GM20431 (cell line): ENCODE results near the gene AHR.
"Not testable (repeated sequence)": the region's sequence is repeated elsewhere in the genome, so short reads cannot be mapped to it uniquely, and the experiment has no call there.

Source experiments
- in situ Hi-C: fragments of 300-500 bp; cut with MseI, MboI; formaldehyde crosslinking; loops from one replicate; pipeline ENCODE4 v1.15.0; 2020; ENCODE audit warnings: low sequenced_read_pairs; ENCODE audit not compliant: unreplicated experiment

AHR gene

DNA sequence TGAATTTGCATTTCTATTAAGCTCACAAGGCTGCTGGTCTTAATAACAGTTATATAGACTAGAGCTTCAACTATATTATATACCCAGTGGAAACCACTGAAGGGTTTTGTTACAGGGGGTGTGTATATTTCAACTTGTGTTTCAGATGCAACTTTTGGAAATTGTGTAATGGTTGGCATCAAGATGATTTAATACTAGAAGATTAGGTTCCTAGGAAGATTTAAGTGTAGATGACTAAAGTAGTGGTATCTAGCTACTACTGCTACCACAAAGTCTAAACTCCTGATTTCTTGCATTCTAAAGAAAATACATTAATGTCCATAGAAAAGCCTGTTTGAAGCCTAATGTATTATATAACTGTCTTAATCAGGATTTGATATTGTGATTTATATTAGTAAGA is 30.2 kb downstream of the AHR start:
- in situ Hi-C loops = no loop called here

DNA sequence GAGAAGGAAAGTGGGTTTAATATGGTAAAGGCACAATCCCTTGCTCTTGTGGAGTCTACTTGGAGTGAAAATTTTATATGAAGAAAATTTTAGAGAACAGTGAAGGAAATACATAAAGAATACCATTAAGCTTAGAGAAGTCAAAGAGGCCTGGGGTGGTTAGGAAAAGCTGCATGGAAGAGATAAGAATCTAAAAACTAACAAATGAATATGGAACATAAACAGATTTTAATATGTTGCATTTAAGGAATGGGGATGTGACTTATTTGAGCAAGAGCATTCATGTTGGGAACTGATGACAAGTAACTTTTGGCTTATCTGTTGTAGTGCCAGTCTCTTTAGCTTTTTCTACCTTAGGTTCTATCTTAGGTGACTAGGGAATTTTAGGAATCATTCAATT is 31.0 kb downstream of the AHR start:
- in situ Hi-C loops = no loop called here

DNA sequence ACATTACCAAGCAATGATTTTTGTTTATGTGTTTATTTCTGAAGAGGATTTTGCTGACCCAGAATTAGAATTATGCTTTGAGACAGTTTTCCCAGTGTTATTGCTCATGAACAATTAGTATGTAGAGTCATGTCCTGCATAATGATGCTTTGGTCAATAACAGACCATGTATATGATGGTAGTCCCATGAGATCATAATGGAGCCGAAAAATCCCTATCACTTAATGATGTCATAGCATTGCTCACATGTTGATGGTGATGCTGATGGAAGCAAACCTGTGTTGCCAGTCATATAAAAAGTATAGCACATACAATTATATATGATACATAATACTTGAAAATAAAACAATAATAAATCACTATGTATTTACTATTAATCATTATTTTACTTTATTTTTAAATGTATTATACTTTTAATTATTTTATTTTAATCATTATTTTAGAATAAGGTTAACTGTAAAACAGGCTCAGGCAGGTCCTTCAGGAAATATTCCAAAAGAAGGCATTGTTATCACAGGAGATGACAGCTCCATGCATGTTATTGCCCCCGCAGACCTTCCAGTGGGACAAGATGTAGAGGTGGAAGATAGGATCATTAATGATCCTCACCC is 33.5 kb downstream of the AHR start:
- in situ Hi-C loops = no loop called here

DNA sequence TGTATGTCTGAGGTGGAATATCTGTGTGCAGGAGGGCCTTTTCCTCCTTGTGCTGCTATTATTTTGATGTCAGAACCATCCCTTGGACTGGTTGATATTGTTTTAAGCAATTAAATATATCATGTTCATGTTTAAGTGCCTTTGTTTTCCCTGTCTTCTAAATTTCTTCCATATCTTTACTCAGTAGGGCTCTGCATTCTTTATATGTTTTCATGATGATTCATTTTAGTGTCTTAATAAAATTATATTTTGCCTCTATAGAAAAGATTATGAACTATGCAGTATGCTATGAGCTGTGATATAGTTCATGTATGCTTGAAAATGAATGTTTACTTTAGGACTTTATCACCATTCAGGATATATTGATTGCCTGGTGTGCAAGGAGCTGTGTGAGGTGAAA is 34.8 kb downstream of the AHR start:
- in situ Hi-C loops = no loop called here

DNA sequence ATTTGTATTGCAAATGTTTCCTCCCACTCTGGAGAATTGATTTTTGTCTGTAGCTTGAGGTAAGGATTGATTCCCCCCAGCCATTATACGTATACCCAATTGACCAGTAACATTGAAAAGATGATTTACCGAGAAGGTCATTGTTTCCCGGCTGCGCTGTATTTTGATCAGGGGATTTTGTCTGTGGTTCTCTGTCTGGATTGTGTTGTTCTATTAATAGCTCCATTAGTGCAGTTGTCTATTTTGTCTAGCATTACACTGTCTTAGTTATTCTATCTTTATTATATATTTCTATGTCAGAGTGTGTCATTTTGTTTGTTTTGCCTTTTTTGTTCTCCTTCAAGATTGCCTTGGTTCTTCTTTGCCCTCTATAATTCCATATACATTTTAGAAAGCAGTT is 37.7 kb downstream of the AHR start:
- in situ Hi-C loops = no loop called here

DNA sequence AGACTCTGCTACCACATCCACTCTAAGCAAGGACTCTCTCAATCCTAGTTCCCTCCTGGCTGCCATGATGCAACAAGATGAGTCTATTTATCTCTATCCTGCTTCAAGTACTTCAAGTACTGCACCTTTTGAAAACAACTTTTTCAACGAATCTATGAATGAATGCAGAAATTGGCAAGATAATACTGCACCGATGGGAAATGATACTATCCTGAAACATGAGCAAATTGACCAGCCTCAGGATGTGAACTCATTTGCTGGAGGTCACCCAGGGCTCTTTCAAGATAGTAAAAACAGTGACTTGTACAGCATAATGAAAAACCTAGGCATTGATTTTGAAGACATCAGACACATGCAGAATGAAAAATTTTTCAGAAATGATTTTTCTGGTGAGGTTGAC is 40.7 kb downstream of the AHR start:
- in situ Hi-C loops = no loop called here

DNA sequence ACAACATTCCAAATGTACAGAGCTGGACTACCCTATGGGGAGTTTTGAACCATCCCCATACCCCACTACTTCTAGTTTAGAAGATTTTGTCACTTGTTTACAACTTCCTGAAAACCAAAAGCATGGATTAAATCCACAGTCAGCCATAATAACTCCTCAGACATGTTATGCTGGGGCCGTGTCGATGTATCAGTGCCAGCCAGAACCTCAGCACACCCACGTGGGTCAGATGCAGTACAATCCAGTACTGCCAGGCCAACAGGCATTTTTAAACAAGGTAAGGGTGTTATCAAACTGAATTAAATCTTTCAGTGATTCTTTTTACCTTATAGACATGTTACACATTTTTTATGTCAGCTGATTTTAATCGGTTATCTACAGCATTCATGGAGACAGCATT is 41.5 kb downstream of the AHR start:
- in situ Hi-C loops = no loop called here

DNA sequence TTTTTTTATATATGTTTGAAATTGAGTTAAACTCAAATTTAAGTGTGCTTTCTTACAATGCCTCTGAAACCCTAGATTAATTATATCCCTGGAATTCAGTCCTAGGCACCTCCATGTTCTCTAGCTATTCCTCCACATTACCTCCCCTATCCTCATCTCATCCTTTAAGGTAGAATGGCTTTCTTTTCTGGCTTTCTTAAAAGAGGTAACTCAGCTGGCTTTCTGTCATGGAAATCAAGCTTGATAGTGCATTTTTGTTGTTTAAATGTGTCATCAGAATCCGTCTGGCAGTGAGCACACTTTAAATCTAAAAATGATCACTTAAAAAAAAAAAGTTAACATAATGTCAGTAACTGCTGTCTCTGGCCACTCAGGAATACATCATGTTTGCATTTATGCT is 42.2 kb downstream of the AHR start:
- in situ Hi-C loops = no loop called here

DNA sequence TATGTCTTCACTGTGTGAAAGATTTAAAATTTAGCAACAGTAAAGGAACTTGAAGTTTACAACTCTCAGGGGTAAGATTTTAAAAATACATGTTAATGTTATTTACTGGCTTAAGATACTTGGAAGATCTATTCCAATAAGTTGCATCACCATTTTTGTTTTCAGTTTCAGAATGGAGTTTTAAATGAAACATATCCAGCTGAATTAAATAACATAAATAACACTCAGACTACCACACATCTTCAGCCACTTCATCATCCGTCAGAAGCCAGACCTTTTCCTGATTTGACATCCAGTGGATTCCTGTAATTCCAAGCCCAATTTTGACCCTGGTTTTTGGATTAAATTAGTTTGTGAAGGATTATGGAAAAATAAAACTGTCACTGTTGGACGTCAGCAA is 44.3 kb downstream of the AHR start:
- in situ Hi-C loops = no loop called here

DNA sequence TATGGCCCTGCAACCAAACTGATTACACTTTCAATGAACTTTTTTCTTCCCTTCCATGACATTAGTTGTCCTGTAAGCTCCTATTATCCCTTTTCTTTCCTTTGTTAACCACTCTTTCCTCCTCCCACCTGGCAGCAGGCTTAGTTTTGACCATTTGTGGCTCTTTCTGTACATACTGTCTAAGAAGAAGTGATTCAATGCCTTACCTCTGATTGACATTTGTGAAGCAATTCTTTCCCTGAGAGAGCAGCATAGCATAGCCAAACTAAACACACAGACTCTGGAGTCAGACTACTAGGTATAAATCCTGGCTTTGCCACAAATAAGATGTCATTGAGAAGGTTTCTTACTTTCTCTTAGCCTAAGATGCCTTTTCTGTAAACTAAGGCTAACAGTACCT is 48.9 kb downstream of the AHR start:
- in situ Hi-C loops = no loop called here

DNA sequence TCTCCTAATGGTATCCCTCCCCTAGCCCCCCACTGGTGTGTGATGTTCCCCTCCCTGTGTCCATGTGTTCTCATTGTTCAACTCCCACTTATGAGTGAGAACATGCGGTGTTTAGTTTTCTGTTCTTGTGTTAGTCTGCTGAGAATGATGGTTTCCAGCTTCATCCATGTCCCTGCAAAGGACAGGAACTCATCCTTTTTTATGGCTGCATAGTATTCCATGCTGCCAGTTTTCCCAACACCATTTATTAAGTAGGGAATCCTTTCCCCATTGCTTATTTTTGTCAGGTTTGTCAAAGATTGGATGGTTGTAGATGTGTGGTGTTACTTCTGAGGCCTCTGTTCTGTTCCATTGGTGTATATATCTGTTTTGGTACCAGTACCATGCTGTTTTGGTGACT is 50.5 kb downstream of the AHR start:
- in situ Hi-C loops = not testable (repeated sequence)

DNA sequence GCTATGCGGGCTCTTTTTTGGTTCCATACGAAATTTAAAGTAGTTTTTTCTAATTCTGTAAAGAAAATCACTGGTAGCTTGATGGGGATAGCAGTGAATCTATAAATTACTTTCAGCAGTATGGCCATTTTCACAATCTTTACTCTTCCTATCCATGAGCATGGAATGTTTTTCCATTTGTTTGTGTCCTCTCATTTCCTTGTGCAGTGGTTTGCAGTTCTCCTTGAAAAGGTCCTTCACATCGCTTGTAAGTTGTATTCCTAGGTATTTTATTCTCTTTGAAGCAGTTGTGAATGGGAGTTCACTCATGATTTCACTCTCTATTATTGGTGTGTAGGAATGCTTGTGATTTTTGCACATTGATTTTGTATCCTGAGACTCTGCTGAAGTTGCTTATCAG is 51.9 kb downstream of the AHR start:
- in situ Hi-C loops = not testable (repeated sequence)

DNA sequence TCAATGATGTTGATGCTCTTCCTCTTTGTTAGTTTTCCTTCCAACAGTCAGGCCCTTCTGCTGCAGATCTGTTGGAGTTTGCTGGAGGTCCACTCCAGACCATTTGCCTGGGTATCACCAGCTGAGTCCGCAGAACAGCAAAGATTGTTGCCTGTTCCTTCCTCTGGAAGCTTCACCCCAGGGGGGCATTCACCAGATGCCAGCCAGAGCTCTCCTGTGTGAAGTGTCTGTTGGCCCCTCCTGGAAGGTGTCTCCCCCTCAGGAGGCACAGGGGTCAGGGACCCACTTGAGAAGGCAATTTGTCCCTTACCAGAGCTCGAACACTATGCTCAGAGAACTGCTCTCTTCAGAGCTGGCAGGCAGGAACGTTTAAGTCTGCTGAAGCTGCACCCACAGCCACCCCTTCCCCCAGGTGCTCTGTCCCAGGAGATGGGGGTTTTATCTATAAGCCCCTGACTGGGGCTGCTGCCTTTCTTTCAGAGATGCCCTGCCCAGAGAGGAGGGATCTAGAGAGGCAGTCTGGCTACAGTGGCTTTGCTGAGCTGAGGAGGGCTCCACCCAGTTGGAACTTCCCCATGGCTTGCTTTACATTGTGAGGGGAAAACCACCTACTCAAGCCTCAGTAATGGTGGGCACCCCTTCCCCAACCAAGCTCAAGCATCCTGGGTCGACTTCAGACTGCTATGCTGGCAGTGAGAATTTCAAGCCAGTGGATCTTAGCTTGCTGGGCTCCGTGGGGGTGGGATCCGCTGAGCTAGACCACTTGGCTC is 55.4 kb downstream of the AHR start:
- in situ Hi-C loops = not testable (repeated sequence)

DNA sequence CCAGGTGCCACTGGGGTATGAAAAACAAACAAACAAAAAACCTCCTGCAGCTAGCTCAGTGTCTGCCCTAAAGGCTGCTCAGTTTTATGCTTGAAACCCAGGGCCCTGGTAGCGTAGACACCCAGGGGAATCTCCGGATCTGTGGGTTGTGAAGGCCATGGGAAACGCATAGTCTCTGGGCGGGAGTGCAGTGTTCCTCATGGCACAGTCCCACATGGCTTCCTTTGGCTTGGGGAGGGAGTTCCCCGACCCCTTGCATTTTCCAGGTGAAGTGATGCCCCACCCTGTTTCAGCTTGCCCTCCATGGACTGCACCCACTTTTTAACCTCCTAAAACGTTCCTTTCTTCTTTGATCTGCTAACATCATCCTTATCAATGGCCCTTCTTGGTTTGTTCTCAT is 56.0 kb downstream of the AHR start:
- in situ Hi-C loops = no loop called here

DNA sequence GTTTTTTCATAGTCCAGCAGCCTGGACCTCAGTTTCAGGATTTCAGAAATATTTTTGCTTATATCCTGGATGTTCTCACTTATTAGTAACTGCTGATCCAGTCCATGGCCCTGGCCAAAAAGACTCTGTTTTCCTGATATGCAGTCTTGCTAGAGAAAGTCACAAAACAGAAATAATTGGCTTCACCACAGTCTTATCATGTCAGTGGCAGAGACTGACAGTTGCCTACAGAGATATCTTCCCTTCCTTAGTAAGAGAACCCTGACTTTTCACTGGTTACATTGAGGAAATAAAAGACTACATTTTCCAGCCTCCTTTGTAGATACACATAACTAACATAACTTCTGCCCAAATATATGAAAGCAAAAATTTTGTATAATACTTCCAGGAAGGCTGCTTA is 56.6 kb downstream of the AHR start:
- in situ Hi-C loops = no loop called here

DNA sequence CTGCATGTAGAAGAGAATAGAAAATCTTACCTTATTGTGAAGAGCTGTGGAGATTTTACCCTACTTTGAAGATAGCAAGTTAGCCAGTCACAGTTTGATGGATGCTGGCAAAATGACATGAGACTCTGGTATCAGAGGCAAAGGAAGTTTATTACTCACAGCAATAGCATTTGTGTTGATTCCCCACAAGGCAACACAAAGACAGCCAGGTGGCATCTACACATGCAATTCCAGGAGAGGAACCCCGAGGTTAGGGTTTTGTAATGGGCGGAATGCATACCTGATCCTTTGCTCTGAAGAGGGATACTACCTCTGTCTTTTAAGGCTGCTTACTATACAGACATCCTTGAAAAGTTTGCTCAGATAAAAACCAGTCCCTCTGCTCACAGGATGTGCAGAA is 59.5 kb downstream of the AHR start:
- in situ Hi-C loops = no loop called here

DNA sequence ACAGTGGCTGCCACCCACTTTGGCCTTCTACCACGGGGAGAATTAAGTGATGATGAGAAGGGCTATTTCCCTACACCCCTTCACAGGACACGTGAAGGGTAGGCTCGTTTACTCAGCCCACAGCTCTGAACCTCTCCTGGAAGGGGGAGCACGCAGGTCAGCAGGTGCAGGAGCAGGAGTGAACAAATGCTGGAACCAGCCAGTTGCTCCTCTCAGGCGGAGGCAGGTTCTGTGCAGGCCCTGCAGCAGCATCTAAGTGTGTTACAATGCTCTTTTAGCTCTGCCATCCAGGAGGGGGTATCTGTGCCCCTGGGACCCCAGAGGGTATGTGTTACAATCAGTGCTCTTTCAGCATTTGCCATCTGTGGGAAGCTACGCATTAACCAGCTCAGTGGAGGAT is 61.2 kb downstream of the AHR start:
- in situ Hi-C loops = no loop called here

DNA sequence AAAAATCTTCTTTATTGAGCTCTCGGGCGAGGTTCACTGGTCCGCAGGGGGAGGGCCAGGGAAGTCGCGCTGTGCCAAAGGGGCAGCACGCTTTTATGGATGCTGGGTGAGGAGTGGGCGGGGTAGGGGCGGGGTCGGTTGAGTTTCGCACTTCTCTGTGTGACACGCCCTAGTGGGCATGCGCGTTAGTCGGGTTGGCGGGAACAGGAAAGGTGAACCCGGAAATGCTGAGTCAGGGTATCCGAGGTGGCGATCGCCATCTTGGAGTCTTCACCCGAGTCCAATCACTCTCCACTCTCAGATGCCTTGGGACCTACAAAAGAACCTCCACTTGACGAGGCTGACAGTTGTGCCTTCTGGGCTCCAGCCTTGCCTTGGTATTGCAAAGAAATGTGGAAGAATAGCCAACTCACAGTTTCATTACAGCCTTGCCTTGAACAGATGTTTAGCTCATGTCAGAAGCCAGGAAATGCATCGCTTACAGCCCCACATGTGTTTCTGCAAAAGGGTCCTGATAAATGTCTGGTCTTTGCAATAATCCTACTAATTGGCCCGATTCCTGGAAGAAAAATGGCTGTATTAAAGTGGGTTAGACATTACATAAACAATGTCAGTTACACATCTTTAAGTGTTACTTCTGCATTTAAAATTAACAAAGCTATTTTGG is 64.1 kb downstream of the AHR start:
- in situ Hi-C loops = no loop called here

DNA sequence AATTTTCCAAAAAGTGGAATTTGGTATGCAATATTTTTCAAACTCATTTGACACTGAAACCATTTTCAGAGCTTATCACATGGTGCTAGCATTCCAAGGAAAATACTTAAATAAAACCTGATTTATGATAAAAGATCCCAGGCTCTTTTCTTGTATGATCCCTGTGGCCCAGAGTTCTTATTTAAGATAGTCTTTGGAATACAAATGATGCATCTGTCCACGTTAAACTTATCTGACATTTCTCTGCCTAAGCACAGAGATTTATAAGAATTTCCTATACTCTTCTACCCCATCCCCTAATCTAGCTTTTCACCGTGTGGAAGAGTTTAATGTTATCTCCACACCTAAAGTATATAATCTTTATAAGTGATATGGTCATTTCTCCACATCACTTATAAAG is 66.2 kb downstream of the AHR start:
- in situ Hi-C loops = no loop called here

DNA sequence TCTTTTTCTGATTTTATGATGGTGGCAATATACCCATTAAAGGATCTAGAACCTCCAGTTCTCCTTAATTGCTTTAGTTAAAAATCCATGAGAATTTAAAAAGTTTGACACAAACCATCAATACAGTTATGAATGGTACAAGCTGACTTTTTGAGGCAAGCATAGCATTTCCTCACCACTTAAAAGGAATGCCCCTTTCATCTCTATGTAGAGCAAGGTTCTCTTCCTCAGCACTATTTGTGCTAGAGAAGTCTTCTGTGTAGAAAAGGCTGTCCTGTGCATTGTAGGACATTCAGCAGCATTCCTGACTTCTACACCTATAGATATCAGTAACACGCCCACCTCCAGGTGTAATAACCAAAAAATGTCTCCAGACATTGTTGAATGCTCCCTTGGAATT is 67.3 kb downstream of the AHR start:
- in situ Hi-C loops = no loop called here

DNA sequence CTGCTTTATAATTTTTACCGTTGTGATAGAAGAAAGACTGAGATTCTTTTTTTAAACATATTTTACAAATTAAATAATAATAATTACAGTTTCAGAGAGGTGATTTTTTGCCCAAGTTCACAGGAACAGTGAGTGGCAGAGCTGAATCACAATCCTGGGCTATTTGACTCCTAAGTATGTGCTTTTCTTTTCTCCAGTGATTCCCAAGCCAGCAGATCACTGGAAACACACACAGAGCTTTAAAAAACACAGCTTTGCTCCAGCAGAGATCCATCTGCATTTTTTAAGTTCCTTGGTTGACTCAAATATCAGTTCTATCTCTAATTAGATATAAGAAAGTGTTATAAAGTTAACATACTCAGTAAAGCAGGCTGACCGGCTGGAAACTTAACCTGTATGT is 69.0 kb downstream of the AHR start:
- in situ Hi-C loops = no loop called here
